Right lobe of liver (tissue), 6 donors: ENCODE results near the gene FCRLA. TPM values are rescaled to one million over a fixed set of nuclear protein-coding genes. Genes with fewer than 3 reads are reported as not detected.

Experiments
- ATAC-seq, 4 donors: fragments of 200-7000 bp; cut with Tn5 transposase; one replicate each; pipeline ENCODE4 v1.9.1; 2020; ENCODE audit warnings: mild to moderate bottlenecking in 4 of 4, moderate library complexity in 4 of 4
- DNase-seq, 3 donors: peaks; one replicate each; pipeline ENCODE4 v3.0.0-alpha.2; 2020
- H3K27ac ChIP-seq, 3 donors: fragments of 200-600 bp; one replicate each; pipeline ENCODE4 v1.8.0; 2022
- H3K27me3 ChIP-seq, 2 donors: fragments of 200-600 bp; one replicate each; pipeline ENCODE4 v1.8.0; 2022
- H3K36me3 ChIP-seq, 4 donors: fragments of 200-600 bp; sonication (generic) in 1 of 4; one replicate each; pipeline versions ENCODE4 v1.5.1 to v1.8.0; 2017 to 2022; ENCODE audit warnings: control low read depth in 1 of 4
- H3K4me1 ChIP-seq, 4 donors: fragments of 200-600 bp; sonication (generic) in 1 of 4; one replicate each; pipeline versions ENCODE4 v1.5.1 to v1.8.0; 2017 to 2022; ENCODE audit warnings: control low read depth in 1 of 4
- H3K4me3 ChIP-seq, 3 donors: fragments of 200-600 bp; one replicate each; pipeline ENCODE4 v1.8.0; 2022
- H3K9me3 ChIP-seq, 4 donors: fragments of 200-600 bp; sonication (generic) in 1 of 4; one replicate each; pipeline versions ENCODE4 v1.5.1 to v1.8.0; 2017 to 2022; ENCODE audit warnings: control low read depth in 1 of 4
- POLR2A ChIP-seq: fragments of 450-650 bp; IDR thresholded peaks from one replicate; pipeline ENCODE4 v1.6.1; 2017; ENCODE audit warnings: antibody characterized with exemption, mild to moderate bottlenecking
- WGBS: methylation state at CpG from one replicate; pipeline ENCODE4 v1.1.6; 2018; ENCODE audit warnings: low coverage, low lambda C conversion rate; ENCODE audit not compliant: insufficient coverage; ENCODE audit errors: missing lambda C conversion rate; 5-methylcytosine and 5-hydroxymethylcytosine counted together
- intact Hi-C, 2 donors: fragments of 100-400 bp; cut with DNase I; formaldehyde crosslinking; loops; one replicate each; pipeline versions ENCODE4 v1.11.2 to v1.14.1; 2022
- total RNA-seq, 6 experiments: library from RNA; depleted of rRNA in 2 of 6; stranded (reverse); fragments of >200 nt in 2 of 6; fragmentation: NEBNext Ultra II Directional in 3 of 6; extraction: Animal tissue kit (Norgen Biotek cat#: 25700) in 3 of 6; gene quantifications; one replicate each; pipeline versions ENCODE4 v1.1.0 to v1.2.4, GENCODE V29; 2016 to 2023
- TF ChIP-seq, protein P1 (sequence below), 4 donors: fragments of 200-600 bp in 3 of 4; fragments of 450-650 bp in 1 of 4; IDR thresholded peaks; one replicate each; pipeline versions ENCODE4 v1.5.1 to v1.8.0; 2016 to 2022; ENCODE audit warnings: antibody characterized with exemption in 4 of 4, mild to moderate bottlenecking in 2 of 4
- donor health status: DM: no; HTN: yes; CAD: no.
- donor health status: DM: no; HTN: no; CAD: no.
- donor health status: DM: no; HTN: no; CAD: no.
- donor health status: DM: no; HTN: yes; CAD: no.
- donor health status: DM: no; HTN: yes; CAD: no.

Gene FCRLA
- total RNA-seq, 6 experiments from 2014 or later = 0.20 TPM; not detected in 5

DNA sequence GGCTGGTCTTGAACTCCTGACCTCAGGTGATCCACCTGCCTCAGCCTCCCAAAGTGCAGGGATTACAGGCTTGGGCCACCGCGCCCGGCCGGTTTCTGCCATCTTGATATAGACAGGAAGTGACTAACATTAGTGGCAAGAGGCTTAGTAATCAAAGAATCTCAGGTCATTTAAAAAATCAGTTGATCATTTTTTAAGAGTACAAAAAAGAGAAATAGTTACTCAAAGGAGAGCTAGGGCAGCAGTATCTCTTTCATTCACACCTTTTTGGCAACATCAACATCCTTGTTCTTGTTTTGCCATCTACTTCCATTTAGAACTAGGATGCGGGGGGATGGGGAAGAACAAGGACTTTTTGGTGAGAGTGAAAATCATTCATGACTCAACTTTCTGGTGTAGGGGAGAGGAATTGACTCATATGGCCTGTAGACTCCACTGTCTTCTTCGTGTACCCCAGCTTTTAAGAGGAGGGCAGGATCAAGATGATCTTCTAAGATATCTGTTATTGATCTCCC, 23.1 kb downstream of the FCRLA start:
- no peak for DNase-seq
- intact Hi-C loops = no loop called here

DNA sequence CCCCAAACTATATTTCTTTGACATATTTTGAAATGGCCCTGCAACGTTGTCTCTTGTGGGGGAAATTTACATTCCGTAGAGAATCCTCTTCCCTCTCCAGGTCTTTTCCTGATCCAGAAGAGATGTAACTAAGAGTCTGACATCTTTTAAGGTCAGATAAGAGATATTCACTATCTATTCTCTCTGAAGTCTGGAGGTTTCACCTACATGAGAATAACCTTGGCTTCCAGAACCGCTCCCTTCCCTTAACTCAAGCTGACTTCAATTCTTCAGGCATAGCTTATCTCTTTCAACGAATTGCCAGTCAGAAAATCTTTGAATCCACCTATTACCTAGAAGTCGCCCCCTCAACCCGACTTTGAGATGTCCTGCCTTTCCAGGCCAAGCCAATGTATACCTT, 24.2 kb downstream of the FCRLA start:
- H3K9me3 ChIP-seq = no peaks in the 10 kb centered on the region

More for the DNA sequence above, 23.1 kb downstream of the FCRLA start:
- H3K4me1 ChIP-seq = peaks cover 0 to 13% (median 0%) of the 10 kb centered on the region in 4 donors
- TF ChIP-seq, protein P1, sequence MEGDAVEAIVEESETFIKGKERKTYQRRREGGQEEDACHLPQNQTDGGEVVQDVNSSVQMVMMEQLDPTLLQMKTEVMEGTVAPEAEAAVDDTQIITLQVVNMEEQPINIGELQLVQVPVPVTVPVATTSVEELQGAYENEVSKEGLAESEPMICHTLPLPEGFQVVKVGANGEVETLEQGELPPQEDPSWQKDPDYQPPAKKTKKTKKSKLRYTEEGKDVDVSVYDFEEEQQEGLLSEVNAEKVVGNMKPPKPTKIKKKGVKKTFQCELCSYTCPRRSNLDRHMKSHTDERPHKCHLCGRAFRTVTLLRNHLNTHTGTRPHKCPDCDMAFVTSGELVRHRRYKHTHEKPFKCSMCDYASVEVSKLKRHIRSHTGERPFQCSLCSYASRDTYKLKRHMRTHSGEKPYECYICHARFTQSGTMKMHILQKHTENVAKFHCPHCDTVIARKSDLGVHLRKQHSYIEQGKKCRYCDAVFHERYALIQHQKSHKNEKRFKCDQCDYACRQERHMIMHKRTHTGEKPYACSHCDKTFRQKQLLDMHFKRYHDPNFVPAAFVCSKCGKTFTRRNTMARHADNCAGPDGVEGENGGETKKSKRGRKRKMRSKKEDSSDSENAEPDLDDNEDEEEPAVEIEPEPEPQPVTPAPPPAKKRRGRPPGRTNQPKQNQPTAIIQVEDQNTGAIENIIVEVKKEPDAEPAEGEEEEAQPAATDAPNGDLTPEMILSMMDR (IDR thresholded peaks at IDR 0.05) = no peak
- no peak for TF ChIP-seq POLR2A
- no peak overlapping the region for H3K27ac ChIP-seq
- no peak overlapping the region for H3K4me3 ChIP-seq
- WGBS = 50% methylated on average over 6 of the region's 6 CpGs
- no peaks in the 10 kb centered on the region for H3K36me3 ChIP-seq
- ATAC-seq = no peak
- H3K9me3 ChIP-seq = no peaks in the 10 kb centered on the region
- H3K27me3 ChIP-seq = no peaks in the 10 kb centered on the region

DNA sequence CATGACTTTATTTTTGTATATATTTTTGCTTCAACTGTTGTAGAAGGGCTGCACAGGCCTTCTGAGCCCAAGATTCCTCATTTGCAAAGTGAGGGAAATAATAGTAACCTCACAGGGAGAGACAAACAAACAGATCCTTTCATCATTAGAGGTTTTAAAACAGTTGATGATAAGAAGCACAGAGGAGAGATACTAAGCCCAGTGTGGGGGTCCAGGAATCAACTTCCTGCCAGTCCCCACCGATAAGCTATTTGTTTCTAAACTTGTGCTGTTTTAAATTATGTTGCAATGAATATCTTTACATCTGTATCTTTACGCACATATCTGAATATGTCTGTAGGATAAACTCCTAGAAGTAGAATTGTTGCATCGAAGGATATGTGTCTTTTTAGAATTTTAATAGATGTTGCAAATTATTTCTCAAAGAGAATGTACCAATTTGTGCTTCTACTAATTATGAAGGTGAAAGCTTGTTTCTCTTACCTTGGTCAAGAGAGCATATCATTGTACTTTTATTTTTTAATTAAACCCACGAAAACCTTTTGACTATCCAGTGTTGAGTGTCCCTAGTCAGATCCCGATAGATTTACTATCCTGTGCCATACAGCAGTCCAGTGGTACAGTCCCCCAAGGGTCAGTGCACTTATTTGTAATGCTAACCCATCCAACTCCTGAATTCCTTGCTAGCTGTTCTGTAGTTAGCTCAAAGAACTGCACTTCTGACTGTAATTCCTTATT, 25.1 kb downstream of the FCRLA start:
- intact Hi-C loops = no loop called here
- Histone ChIP-seq H3K36me3 (no peaks in the 10 kb centered on the region), H3K4me1 (peaks cover 0 to 2% (median 0%) of the 10 kb centered on the region in 4 donors), H3K27me3 (no peaks in the 10 kb centered on the region), H3K4me3 (no peak overlapping the region), H3K27ac (no peak overlapping the region), H3K9me3 (no peaks in the 10 kb centered on the region)
- DNase-seq = no peak
- 49% methylated on average over 5 of the region's 5 CpGs for WGBS
- TF ChIP-seq, protein P1 (IDR thresholded peaks at IDR 0.05) = no peak
- TF ChIP-seq POLR2A = no peak
- ATAC-seq = no peak

More for the DNA sequence above, 24.2 kb downstream of the FCRLA start:
- Histone ChIP-seq H3K27ac (no peak overlapping the region), H3K36me3 (no peaks in the 10 kb centered on the region), H3K4me3 (no peak overlapping the region), H3K4me1 (peaks cover 0 to 4% (median 0%) of the 10 kb centered on the region in 4 donors), H3K27me3 (no peaks in the 10 kb centered on the region)
- ATAC-seq = no peak
- DNase-seq = no peak
- intact Hi-C loops = no loop called here
- 72% methylated on average over 6 of the region's 6 CpGs for WGBS
- no peak for TF ChIP-seq POLR2A
- TF ChIP-seq, protein P1 (IDR thresholded peaks at IDR 0.05) = no peak

DNA sequence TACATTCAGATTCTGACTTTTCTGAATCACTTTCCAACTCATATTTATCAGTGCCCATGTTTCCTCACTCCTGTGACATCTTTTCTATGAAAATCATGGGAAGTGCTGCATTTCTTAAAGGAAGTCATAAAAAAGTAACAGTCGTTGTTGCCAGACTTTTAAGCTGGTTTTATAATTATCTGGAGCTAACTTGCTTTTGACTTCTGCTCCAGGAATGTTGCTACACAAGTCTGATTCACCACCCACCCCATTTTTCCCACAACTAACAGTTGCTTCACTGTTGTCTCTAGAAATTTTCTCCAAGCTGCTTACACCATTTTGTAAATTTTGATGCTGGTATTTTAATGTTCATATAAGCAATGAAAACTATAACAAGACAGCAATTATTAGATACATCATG, 26.5 kb downstream of the FCRLA start:
- intact Hi-C loops = no loop called here

More for the DNA sequence above, 26.5 kb downstream of the FCRLA start:
- 9% methylated on average over 1 of the region's 1 CpG for WGBS
- peak in 2 of 4 donors; percentile 35 to 66 for ATAC-seq
- Histone ChIP-seq H3K36me3 (no peaks in the 10 kb centered on the region), H3K4me1 (no peaks in the 10 kb centered on the region), H3K4me3 (no peak overlapping the region), H3K27ac (no peak overlapping the region), H3K9me3 (no peaks in the 10 kb centered on the region), H3K27me3 (no peaks in the 10 kb centered on the region)
- no peak for DNase-seq
- TF ChIP-seq, protein P1 (IDR thresholded peaks at IDR 0.05) = no peak
- TF ChIP-seq POLR2A = no peak
